ENCODE results near the gene FGFR2.

GRCh38 chr10:121541450-121542120, 56.7 kb downstream of the FGFR2 start:
- TF ChIP-seq, protein P1, sequence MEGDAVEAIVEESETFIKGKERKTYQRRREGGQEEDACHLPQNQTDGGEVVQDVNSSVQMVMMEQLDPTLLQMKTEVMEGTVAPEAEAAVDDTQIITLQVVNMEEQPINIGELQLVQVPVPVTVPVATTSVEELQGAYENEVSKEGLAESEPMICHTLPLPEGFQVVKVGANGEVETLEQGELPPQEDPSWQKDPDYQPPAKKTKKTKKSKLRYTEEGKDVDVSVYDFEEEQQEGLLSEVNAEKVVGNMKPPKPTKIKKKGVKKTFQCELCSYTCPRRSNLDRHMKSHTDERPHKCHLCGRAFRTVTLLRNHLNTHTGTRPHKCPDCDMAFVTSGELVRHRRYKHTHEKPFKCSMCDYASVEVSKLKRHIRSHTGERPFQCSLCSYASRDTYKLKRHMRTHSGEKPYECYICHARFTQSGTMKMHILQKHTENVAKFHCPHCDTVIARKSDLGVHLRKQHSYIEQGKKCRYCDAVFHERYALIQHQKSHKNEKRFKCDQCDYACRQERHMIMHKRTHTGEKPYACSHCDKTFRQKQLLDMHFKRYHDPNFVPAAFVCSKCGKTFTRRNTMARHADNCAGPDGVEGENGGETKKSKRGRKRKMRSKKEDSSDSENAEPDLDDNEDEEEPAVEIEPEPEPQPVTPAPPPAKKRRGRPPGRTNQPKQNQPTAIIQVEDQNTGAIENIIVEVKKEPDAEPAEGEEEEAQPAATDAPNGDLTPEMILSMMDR (IDR thresholded peaks at IDR 0.05): no peak
- no peak for TF ChIP-seq POLR2A (IDR thresholded peaks at IDR 0.05)
